Measurements from ENCODE around the gene STRADB.
A peak's percentile ranks its signal among the peaks of the same experiment; 100 is the strongest.

STRADB gene

DNA sequence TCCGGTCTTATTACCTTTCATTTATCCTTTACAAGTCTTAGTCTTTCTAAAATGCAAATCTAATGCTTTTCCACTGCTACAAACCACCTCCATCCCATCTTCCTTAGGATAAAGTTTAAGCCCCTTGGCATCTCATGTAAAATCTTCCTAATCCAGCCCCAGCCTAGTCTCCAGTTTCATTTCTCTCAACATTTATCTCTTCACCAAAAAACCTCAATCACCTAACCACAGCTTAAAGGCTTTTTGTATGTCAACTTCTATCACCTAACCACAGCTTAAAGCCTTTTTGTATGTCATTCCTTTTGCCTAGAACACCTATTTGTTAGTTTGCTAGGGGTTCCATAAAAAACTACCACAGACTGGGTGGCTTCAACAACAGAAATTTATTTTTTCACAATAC lies 4.5 kb upstream of the STRADB start:
- H3K27ac ChIP-seq: no peak overlapping the region
- TF ChIP-seq, protein P1, sequence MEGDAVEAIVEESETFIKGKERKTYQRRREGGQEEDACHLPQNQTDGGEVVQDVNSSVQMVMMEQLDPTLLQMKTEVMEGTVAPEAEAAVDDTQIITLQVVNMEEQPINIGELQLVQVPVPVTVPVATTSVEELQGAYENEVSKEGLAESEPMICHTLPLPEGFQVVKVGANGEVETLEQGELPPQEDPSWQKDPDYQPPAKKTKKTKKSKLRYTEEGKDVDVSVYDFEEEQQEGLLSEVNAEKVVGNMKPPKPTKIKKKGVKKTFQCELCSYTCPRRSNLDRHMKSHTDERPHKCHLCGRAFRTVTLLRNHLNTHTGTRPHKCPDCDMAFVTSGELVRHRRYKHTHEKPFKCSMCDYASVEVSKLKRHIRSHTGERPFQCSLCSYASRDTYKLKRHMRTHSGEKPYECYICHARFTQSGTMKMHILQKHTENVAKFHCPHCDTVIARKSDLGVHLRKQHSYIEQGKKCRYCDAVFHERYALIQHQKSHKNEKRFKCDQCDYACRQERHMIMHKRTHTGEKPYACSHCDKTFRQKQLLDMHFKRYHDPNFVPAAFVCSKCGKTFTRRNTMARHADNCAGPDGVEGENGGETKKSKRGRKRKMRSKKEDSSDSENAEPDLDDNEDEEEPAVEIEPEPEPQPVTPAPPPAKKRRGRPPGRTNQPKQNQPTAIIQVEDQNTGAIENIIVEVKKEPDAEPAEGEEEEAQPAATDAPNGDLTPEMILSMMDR (conservative IDR thresholded peaks at IDR 0.05): no peak

DNA sequence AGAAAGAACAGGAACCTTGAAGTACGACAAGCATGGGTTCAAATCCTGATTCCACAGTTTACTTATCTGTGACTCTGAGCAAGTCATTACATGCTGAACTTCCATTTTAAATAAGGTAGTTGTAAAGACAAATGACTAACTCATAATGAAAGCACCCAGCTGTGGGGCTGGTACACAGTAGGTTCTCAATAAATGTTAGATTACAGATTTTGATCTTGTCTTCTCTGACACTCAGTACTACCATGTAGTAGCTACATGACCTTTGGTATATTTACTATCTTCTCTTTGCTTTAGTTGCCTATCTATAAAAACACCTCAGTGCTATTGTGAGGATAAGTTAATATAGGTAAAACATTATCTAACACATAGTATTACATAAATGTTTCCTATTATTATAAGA lies 3.5 kb upstream of the STRADB start:
- no peak overlapping the region for H3K27ac ChIP-seq

DNA sequence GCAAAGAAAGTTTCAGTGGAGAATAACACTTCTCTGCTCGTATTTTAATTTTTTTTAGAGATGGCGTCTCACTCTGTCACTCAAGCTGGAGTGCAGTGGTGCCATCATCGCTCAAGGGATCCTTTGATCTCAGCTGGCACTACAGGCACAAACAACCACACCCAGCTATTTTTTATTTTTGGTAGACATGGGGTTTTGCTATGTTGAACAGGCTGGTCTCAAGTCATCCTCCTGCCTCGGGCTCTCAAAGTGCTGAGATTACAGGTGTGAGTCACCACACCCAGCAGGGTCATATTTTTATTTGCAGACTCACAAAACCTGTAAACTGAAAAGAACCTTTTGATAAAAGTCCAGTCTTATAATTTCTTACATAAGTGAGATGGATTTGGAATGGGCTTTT lies 2.8 kb upstream of the STRADB start:
- TF ChIP-seq, protein P1 (conservative IDR thresholded peaks at IDR 0.05): no peak

More for the DNA sequence above, 3.5 kb upstream of the STRADB start:
- TF ChIP-seq, protein P1 (conservative IDR thresholded peaks at IDR 0.05): no peak

DNA sequence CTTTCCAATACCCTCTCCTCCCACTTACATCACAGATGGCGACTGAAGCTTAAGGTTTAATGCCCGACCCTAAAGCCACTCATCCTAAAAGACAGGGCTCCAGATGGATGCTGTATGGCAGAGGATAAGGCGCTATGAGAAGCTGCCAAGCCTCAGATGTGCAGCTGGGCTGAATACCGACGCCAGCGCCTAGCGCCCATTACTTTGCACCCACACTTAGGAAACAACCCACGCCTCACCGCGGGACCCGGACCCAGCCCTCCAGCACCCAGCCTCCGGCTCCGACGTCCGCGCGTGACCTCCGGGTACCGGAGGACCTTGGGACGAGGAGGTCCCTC lies 617 bp upstream of the STRADB start:
- TF ChIP-seq, protein P1 (conservative IDR thresholded peaks at IDR 0.05): no peak
- H3K27ac ChIP-seq: peak overlapping the region; percentile 86

More for the DNA sequence above, 2.8 kb upstream of the STRADB start:
- no peak overlapping the region for H3K27ac ChIP-seq

DNA sequence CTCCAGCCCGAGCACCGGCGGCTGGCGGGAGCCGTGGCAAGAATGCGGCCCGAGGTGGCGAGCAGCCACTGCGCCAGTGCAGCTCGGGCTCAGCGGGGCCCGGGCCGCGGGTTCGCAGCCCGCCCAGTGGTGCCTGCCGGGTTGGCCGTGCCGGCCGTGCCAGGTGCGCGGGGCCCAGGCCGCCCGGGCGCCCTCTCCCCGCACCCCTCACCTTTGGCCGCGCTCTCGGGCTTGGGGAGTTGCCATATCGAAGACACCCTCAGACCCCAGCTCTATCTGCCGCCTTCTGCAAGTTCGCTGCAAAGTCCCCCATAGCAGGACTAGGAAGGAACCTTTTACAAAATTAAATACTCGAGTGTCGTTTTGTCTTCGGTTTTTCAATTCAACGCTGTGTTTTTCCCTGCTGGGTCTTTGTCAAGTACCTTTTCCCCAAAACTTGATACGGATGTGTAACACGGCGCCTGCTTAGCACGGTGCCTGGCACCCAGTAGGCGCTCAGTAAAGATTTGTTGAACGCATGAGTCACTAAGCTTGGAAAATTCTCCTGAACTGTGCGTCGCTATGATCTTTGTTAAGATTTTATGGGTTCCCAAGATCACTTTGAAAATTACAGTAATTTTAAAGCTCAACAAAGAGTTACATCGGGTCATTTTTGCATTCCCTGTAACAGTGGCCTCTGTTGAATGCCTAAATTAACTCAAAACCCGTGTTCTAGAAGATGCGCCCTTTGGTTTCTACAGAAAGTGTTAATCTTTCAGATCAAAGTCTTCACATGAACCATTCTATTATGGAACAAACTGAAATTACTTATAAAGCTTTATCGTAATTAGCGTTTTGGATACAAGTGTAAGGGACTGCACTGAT lies 750 bp downstream of the STRADB start:
- TF ChIP-seq, protein P1 (conservative IDR thresholded peaks at IDR 0.05): peak; percentile 25

DNA sequence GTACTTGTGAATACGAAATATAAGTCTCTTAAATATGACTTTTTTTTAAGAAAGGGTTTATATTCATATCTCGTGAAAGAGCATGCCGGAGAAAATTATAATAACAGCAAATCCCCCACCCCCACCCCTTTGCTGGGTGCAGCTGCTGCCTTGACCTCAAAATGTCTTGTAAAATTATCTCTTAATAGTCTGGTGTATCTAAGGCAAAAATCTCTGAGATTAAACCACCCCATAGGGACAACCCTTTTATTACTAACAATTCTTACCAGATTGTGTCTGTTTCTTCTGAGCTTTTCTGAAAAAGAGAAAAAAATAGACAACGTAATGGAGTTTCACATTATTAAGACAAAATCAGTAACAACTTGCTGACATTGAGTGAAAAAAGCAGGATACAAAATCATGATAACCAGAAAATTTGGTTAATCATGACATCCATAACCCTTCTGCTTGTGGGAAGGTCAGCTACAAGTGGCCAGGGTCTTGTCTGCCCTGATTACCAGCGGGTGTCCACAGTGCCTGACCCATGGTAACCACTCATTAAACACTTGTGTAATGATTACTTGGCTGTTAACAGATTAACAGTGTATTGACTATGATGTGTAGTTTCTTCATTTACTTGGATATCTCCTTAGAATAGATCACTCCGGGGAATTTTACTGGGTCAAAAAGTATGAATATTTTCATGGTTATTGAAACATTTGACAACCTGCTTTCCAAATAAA lies 1.5 kb downstream of the STRADB start:
- TF ChIP-seq, protein P1 (conservative IDR thresholded peaks at IDR 0.05): no peak
- no peak overlapping the region for H3K27ac ChIP-seq

More for the DNA sequence above, 750 bp downstream of the STRADB start:
- peak overlapping the region; percentile 86 for H3K27ac ChIP-seq

DNA sequence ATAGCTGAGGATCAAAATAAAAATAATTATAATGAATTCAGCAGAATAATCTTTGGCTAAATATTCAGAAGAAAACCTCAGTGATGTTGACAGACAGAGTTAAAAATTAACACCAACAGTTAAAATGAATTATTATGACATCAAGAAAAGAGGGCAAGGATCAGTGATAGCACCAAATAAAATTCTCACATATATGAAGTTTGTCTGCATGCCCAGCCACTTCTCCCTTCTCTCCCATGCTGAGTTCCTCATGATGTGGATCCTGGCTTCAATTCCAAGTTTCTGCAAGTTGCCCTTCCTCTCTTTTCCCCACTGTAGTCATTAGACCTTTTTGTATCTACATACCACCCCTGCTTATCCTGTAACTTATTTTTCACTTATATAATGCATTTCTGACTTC lies 6.8 kb downstream of the STRADB start:
- no peak overlapping the region for H3K27ac ChIP-seq
- TF ChIP-seq, protein P1 (conservative IDR thresholded peaks at IDR 0.05): no peak
